Right kidney (tissue), 1 donor: Measurements from ENCODE around the gene CSGALNACT2.

Experiments used
- DNase-seq: peaks from one replicate; pipeline ENCODE4 v3.0.0-alpha.2; 2016

Gene CSGALNACT2

DNA sequence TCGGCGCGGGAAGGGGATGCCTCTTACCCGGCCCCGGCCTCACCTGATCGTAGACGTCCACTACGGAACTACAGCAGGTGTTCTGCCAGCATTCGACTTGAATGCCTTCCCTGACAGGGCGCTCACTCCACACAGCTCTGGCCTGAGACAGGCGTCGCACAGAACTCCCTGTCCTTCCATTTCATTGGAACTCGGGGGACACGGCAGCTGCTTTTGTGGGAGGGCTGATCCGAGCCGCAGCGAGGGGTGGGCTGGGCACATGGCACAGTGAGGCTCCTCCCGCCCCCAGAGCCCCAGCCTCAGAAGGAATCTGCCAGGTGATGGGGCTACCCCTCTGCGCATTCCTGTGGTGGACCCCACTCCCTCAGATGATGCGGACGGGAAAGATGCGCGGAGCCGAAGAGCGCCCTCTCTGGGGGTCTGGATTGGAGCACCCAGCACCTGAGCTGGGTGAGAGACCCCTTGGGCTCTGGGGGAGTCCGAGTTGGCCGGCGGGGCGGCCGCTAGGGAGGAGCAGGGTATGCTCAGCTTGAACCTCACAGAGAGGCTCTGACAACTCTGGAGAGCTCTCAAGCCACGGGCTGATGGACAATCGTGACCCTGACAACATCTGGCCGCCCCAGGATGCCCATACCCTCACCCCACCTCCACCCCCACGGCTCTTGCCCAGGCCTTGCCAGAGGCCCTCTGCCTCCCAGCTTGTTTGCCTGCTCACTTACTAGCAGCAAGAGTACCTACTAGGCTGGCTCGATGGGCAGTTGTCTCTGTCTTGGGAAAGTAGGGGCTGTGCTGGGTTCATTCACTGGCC, 92.1 kb downstream of the CSGALNACT2 start:
- DNase-seq, result no peak

DNA sequence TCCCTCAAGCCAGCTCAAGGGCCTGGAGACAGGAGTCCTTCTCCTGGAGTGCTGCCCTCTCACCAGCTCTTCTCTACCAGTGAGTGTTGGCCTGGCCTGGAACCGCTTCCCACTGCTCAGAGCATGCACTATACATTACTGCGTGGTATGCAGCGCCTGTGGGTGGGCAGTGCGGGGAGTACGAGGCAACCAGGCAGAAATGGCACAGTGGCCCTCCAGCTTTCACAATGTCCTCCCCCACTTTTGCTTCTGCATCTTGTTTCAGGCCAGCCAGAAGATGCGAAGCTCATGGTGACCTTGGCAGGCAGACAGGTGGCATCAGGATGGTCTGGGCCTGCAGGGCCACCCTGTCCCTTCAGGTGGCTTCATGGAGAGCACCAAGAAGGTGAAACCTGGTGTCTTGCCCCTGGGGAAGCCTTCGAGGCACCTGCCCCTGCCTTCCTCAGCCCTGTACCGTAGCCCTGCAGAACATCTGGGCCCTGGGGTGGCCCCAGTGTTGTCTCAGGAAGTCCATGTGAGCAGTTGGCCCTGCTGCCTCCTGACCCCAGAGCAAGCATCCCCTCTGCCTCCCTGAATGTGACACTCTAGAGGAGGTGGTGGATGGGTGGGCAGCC, 92.8 kb downstream of the CSGALNACT2 start:
- no peak for DNase-seq

DNA sequence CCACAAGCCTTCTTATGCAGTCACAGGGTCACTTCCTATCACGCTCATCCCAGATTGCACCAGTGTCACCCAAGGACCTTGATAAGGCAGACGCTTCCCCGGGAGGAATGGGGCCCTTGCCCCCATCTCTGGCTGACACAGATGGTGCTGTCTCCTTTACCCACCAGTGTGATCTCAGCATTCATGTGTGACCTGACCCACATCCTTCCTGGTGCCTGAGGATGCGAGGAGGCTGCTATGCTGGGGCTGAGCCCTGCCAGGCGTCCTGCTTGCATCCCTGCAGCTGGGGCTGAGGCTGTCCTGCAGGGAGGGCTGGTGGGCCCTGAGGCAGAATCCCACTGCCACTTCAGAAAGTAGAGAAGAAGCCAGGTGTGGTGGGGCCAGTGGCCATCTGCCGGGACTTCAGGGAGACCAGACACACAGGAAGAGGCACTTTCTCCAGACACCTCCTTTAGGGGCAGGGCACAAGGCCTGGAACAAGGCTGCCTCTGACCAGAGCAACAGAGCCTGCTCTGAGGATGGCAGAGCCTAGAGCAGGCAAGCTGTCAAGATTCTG, 93.4 kb downstream of the CSGALNACT2 start:
- no peak for DNase-seq

DNA sequence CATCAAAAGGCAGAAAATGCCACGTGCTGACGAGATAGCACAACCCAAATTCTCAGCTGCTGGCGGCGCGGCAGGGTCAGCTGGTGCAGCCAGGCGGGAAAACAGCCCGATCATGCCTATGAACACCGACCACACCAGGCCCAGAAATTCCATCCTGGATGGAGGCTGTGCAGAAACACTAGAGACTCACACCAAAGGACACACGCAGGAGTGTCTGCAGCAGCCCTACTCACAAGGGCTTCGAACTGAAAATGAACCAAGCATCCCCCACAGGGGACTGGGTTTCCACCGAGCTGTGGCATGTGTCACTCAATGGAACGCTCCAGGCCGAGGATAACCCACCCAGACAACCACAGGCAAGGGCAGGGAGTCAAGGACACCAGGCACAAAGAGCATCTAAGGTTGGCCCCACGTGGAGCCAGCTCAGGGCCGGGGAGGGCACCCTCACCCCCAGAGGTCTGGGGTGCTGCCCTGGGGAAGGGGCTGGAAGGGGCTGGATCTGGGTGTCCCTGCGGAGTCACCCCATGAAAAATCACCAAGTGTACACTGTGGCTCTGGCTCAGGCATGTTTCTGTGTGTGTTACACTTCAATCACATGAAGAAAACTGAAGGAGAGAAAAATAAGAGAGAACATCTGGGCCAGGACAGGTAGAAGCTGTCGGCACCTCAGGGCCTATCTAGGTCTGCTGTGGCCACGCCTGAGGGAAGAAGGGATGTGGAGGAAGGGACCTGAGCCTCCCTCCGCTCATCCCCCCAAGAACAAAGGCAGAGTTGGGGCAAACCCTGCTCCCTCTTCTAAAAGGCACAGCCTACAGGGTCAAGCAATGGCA, 95.6 kb downstream of the CSGALNACT2 start:
- DNase-seq, result no peak

DNA sequence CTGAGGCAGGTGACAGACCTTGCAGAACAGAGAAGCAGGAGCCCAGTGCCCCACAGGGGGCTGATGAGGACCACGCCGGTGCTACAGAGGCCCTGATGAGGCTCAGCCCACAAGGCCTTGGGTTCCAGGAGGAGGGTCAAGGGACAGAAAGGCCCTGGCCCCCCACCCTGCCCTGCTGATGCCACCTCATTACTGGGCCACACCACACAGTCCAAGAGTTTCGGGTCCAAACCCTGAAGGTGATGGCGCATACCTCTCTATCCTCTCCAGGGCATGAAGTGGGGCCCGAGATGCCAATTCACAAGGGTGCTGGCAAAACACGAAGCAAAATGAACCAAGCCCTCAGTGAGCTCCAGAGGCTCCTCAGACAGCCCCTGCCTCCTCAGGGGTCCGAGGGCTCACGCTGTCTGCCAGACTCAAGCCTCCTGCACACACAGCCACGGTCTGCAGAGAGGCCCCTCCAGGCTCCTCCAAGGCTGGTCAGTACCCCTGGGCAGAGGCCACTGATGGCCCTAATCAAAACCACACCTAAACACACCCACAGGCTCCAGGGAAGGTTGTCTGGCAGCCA, 96.3 kb downstream of the CSGALNACT2 start:
- DNase-seq, result no peak
